ENCODE data around the gene CXorf49. TPM values are rescaled to one million over a fixed set of nuclear protein-coding genes. Genes with fewer than 3 reads are reported as not detected.

CXorf49 gene
- total RNA-seq, 8 experiments from 2014 or later, result 0.19 TPM; not detected in 7

DNA sequence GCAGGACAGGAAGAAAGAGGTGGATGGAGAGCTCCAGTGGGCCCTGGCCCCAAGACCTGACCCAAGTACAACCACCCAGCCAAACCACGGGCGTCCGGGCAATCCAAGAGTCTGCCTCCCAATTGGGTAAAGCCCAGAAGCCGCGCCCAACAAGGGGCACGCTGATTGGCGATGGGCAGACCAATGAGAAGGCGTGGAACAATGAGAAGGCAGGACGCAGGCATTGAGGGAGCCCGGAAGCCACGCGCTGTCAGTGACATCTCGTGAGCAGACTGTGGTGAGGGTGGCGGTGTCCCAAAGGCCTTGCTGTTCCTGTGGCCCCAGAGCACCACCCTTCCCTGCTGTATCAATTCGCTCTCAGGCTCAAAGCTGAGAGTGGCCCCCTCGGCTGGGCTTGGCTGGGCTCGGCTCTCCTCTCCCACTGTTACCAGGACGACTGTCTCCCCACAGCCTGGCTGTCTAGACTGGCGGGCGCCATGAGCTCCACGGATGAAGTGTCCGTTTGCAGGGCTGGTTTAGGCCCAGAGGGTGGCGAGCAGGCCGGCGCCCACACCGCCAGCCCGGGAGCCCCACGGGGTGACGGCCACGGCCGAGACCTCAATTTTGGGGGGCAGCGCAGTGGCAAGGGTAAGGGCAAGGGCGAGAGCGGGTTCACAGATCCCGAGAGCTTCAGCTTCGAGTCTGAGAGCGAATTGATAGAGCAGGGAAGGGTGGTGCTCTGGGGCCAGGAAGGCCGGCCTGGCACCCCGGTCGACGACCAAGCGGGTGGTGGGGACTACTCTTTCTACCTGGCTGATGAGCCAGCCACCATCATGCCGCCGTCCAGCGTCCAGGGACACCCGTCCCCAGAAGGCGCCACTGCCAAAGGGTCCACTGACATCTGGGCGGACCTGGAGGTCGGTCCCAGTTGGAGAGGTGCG, 50.5 kb downstream of the CXorf49 start, which contains the start of gene LOC101059915:
LOC101059915 (plus strand) TSS at position 219 of the 920 bp plus-strand sequence.
- H3K27ac ChIP-seq, result no peak within 1 kb of the TSS
- H3K4me1 ChIP-seq (replicated peaks in 1 of 2), result no peaks in the 10 kb centered on the region
- in situ Hi-C loops (cut with MboI; ENCODE audit: low pct_unique_long_range_greater_than_20kb in 2 of 9, low sequenced_read_pairs in 9 of 9, unreplicated experiment in 9 of 9), result no loop called here
- no peak within 1 kb of the TSS for H3K4me3 ChIP-seq
- ATAC-seq (replicated peaks in 6 of 8), result no peak
- 53 to 100% (median 96%) methylated on average over 4 to 6 of the region's 50 CpGs; no CpG with 5 or more reads in 7 of the 10 experiments for WGBS, 10 experiments

DNA sequence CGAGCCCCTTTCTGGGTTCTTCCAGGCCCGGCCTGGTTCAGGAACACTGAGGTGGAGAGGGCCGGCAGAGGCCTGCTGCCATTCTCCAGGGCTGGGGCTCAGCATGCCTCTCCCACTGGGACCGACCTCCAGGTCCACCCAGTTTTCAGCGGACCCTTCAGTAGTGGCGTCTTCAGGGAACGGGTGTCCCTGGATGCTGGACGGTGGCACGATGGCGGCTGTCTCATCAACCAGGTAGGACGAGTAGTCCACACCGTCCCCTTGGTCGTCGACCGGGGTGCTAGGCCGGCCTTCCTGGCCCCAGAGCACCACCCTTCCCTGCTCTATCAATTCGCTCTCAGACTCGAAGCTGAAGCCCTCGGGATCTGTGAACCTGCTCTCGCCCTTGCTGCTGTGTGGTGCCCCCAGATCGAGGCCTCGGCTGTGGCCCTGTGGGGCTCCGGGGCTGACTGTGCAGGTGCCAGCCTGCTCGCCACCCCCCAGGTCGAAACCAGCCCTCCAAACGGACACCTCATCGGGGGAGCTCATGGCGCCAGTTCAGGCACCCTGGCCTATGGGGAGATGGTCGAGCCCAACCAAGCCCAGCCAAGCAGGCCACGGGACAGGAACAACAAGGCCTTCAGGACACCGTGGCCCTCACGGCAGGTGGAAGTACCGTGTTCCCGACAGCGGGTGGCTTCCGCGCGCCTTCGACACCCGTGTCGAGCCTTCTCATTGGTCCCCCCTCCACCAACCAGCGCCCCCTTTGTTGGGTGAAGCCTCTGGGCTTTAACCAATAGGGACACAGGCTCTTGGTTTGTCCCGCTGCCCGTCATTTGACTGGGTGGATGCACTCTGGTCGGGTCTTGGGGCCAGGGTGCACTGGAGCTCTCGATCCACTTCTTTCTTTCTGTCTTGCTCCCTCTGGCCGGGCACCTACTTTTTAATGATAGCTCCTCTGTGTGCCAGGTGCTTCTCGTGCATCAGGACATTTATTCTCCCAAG, 51.6 kb downstream of the CXorf49 start:
- no peak for ATAC-seq (replicated peaks in 6 of 8)
- no peak overlapping the region for H3K4me3 ChIP-seq
- in situ Hi-C loops (cut with MboI; ENCODE audit: low pct_unique_long_range_greater_than_20kb in 2 of 9, low sequenced_read_pairs in 9 of 9, unreplicated experiment in 9 of 9), result no loop called here
- no peak overlapping the region for H3K27ac ChIP-seq
- H3K4me1 ChIP-seq (replicated peaks in 1 of 2), result no peaks in the 10 kb centered on the region
- WGBS, 10 experiments, result 63% methylated on average over 15 of the region's 48 CpGs; no CpG with 5 or more reads in 9 of the 10 experiments

DNA sequence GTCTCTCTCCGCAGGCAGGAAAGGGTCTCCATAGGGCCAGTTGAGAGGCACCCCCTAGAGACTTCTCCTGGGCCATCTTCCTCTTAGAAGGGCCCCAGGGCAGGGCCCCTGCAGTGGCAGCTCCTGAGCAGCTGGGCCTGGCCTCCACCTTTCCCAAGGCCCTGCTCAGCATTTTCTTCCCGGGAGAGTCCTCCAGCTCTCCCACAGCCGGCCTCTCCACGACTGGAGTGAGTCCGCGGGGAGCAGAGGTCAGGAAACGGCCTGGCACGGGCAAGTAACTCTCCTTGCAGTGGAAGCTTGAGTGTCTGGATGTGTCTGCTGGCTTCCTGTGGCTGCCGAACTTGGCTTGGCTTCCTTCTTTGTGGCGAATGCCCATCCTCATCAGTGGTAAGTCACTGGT, 52.3 kb downstream of the CXorf49 start:
- Histone ChIP-seq H3K27ac (no peak overlapping the region), H3K4me1 (replicated peaks in 1 of 2) (no peaks in the 10 kb centered on the region), H3K4me3 (no peak overlapping the region)
- 32 to 50% methylated on average over 2 to 3 of the region's 10 CpGs; no CpG with 5 or more reads in 8 of the 10 experiments for WGBS, 10 experiments
- in situ Hi-C loops (cut with MboI; ENCODE audit: low pct_unique_long_range_greater_than_20kb in 2 of 9, low sequenced_read_pairs in 9 of 9, unreplicated experiment in 9 of 9), result no loop called here
- no peak for ATAC-seq (replicated peaks in 6 of 8)

DNA sequence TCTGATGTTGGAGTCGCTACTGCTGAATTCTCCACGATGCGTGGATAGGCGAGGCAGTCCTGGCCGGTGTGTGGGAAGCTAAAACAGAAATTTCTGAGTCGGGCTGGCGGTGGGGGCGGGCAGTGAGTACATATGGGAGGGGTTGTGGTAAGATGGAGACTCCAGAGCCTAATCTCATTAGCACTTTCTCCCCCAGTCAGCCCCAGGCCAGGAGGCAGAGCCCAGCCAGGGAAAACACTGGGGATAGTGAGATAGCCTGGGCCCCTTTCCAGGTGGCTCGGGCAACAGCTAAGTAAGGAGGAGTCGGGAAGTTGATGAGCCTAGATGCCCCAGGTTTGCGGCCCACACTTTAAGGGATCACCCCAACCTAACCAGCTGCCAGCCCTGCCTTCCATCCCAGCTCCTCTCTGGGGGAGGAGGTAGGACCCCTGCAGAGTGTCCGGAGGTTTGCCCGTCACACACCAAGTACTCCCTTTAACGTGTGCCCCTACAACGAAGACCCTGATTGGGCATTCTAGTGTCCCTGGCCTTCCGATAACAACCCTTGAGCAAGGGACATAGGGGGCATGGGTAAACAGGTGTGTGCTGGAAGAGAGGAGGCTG, 53.1 kb downstream of the CXorf49 start:
- H3K27ac ChIP-seq, result no peak overlapping the region
- no peak overlapping the region for H3K4me3 ChIP-seq
- ATAC-seq (replicated peaks in 6 of 8), result peak in 1 of 8 experiments; percentile 66
- no peaks in the 10 kb centered on the region for H3K4me1 ChIP-seq (replicated peaks in 1 of 2)
- WGBS, 10 experiments, result 82% methylated on average over 4 of the region's 16 CpGs; no CpG with 5 or more reads in 9 of the 10 experiments
- in situ Hi-C loops (cut with MboI; ENCODE audit: low pct_unique_long_range_greater_than_20kb in 2 of 9, low sequenced_read_pairs in 9 of 9, unreplicated experiment in 9 of 9), result no loop called here

Other genes starting within 250 kb of the CXorf49 start
- gene OGT, start 185.2 kb downstream of the CXorf49 start, total RNA-seq, result 100 to 1,000 TPM in 4 of 8 experiments, 10 to 100 TPM in 4; 52.6 to 285 (median 97.7) TPM
- 1 to 10 TPM in 7 of 8 experiments, under 1 TPM in 1; 0.98 to 4.5 (median 2.8) TPM for gene GCNA, start 139.8 kb downstream of the CXorf49 start, total RNA-seq
- gene CXCR3, start 99.8 kb downstream of the CXorf49 start, total RNA-seq, result 1 to 10 TPM in 1 of 8 experiments, under 1 TPM in 5, not detected in 2; 0.05 to 1.4 (median 0.32) TPM
- under 1 TPM in 1 of 8 experiments, not detected in 7; 0.19 TPM for gene CXorf49B, start 45.1 kb upstream of the CXorf49 start, total RNA-seq
- 1 to 10 TPM in 5 of 8 experiments, under 1 TPM in 3; 0.13 to 5.0 (median 1.3) TPM for gene NHSL2, start 192.6 kb upstream of the CXorf49 start, total RNA-seq

Data from motor neuron (in vitro differentiated cells).